Stomach (tissue), 9 donors: ENCODE results near the gene OPN3. TPM values are rescaled to one million over a fixed set of nuclear protein-coding genes. Genes with fewer than 3 reads are reported as not detected.
"Not testable (repeated sequence)": the region's sequence is repeated elsewhere in the genome, so short reads cannot be mapped to it uniquely, and the experiment has no call there.

Experiments
- DNase-seq, 2 donors: peaks; one replicate each; pipeline versions ENCODE4 v3.0.0 to v3.0.0-alpha.2; 2013 to 2019
- H3K27ac ChIP-seq, 5 donors: fragments of 200-600 bp in 4 of 5; sonication (generic) in 4 of 5; one replicate each; pipeline ENCODE4 v1.5.1; 2013 to 2019; ENCODE audit warnings: mild to moderate bottlenecking in 1 of 5, moderate library complexity in 1 of 5
- H3K27me3 ChIP-seq, 3 donors: fragments of 200-600 bp; sonication (generic); one replicate each; pipeline ENCODE4 v1.5.1; 2017 to 2019; ENCODE audit warnings: mixed run types in 1 of 3
- H3K36me3 ChIP-seq, 4 donors: fragments of 200-600 bp; sonication (generic); 1 replicate in 3 of 4; 2 replicates in 1 of 4; pipeline ENCODE4 v1.5.1; 2016 to 2019
- H3K4me1 ChIP-seq, 4 donors: fragments of 200-600 bp; sonication (generic); one replicate each; pipeline ENCODE4 v1.5.1; 2016 to 2019
- H3K4me3 ChIP-seq, 4 donors: fragments of 200-600 bp; sonication (generic) in 3 of 4; one replicate each; pipeline ENCODE4 v1.5.1; 2016 to 2019; ENCODE audit warnings: mild to moderate bottlenecking in 1 of 4
- H3K9me3 ChIP-seq, 4 donors: fragments of 200-600 bp; sonication (generic); one replicate each; pipeline ENCODE4 v1.5.1; 2016 to 2019
- CTCF ChIP-seq, 7 experiments: fragments of 450-650 bp in 4 of 7; fragments of 200-600 bp in 3 of 7; sonication (generic) in 3 of 7; IDR thresholded peaks; one replicate each; pipeline ENCODE4 v1.5.1; 2016 to 2019; ENCODE audit warnings: antibody characterized with exemption in 7 of 7, control low read depth in 2 of 7, mild to moderate bottlenecking in 1 of 7
- EP300 ChIP-seq: sonication (generic); formaldehyde crosslinking; IDR thresholded peaks from one replicate; pipeline ENCODE4 v1.6.1; 2017; ENCODE audit warnings: antibody characterized with exemption
- POLR2A ChIP-seq, 4 donors: fragments of 450-650 bp; IDR thresholded peaks; one replicate each; pipeline ENCODE4 v1.6.1; 2016; ENCODE audit warnings: antibody characterized with exemption in 4 of 4, control low read depth in 2 of 4, mild to moderate bottlenecking in 1 of 4, moderate library complexity in 1 of 4
- POLR2AphosphoS5 ChIP-seq, 3 donors: sonication (generic); formaldehyde crosslinking; IDR thresholded peaks; one replicate each; pipeline ENCODE4 v1.6.1; 2016; ENCODE audit warnings: antibody characterized with exemption in 3 of 3
- WGBS, 5 donors: extraction: QIAGEN DNeasy Blood & Tissue Kit in 3 of 5; methylation state at CpG; one replicate each; pipeline versions ENCODE4 v1.1.5 to v1.1.7; 2013 to 2018; 5-methylcytosine and 5-hydroxymethylcytosine counted together
- intact Hi-C: fragments of 100-400 bp; cut with DNase I; formaldehyde crosslinking; loops from one replicate; pipeline ENCODE4 v1.15.1; 2023; ENCODE audit warnings: low total_unique reads
- polyA plus RNA-seq, 3 donors: library from polyadenylated mRNA; stranded (reverse); fragments of 200-250 nt; gene quantifications; one replicate each; pipeline ENCODE4 v1.2.3, GENCODE V29; 2013
- total RNA-seq, 5 donors: library from RNA; depleted of rRNA; stranded (reverse); fragments of >200 nt; gene quantifications; one replicate each; pipeline versions ENCODE4 v1.1.0 to v1.2.3, GENCODE V29; 2014 to 2016
- donor health status: healthy with polysubstance abuse.
- donor health status: Bipolar disorder and iron deficiency.
- donor health status: healthy.

The OPN3 gene
- total and polyA plus RNA-seq, 8 donors: 1.8 to 15.1 (median 8.1) TPM; not detected in 1

GRCh38 chr1:241675983-241676382 is 35.8 kb upstream of the OPN3 start:
- Histone ChIP-seq H3K4me1 (no peaks in the 10 kb centered on the region), H3K36me3 (no peaks in the 10 kb centered on the region), H3K9me3 (no peaks in the 10 kb centered on the region), H3K4me3 (no peak overlapping the region), H3K27ac (no peak overlapping the region), H3K27me3 (no peaks in the 10 kb centered on the region)
- 55 to 76% (median 73%) methylated on average over 4 of the region's 4 CpGs for WGBS, 5 donors
- DNase-seq: no peak
- TF ChIP-seq EP300 (no peak), CTCF (IDR thresholded peaks at IDR 0.05) (no peak), POLR2A (IDR thresholded peaks at IDR 0.05) (no peak), POLR2AphosphoS5 (IDR thresholded peaks at IDR 0.05) (no peak)
- intact Hi-C loops: no loop called here

- H3K27me3 ChIP-seq: no peaks in the 10 kb centered on the region
- intact Hi-C loops: no loop called here
- no peak overlapping the region for H3K27ac ChIP-seq
- no peak overlapping the region for H3K4me3 ChIP-seq
- H3K36me3 ChIP-seq: no peaks in the 10 kb centered on the region
- no peaks in the 10 kb centered on the region for H3K4me1 ChIP-seq
- no peak for TF ChIP-seq EP300
- no peak for TF ChIP-seq POLR2A (IDR thresholded peaks at IDR 0.05)
- TF ChIP-seq POLR2AphosphoS5 (IDR thresholded peaks at IDR 0.05): no peak
- no peak for TF ChIP-seq CTCF (IDR thresholded peaks at IDR 0.05)
- no peak for DNase-seq
- WGBS, 5 donors: 97 to 100% (median 97%) methylated on average over 1 of the region's 1 CpG
- no peaks in the 10 kb centered on the region for H3K9me3 ChIP-seq
Measured at GRCh38 chr1:241674805-241675384, 34.7 kb upstream of the OPN3 start.

- no peaks in the 10 kb centered on the region for H3K36me3 ChIP-seq
- no peaks in the 10 kb centered on the region for H3K27me3 ChIP-seq
- no peak overlapping the region for H3K4me3 ChIP-seq
- no peaks in the 10 kb centered on the region for H3K9me3 ChIP-seq
- no peak overlapping the region for H3K27ac ChIP-seq
- H3K4me1 ChIP-seq: no peaks in the 10 kb centered on the region
- 28 to 57% (median 43%) methylated on average over 1 of the region's 1 CpG for whole genome bisulfite sequencing, 5 donors
- no peak for DNase-seq
- intact Hi-C loops: no loop called here
- TF ChIP-seq EP300: no peak
Measured at GRCh38 chr1:241672301-241672700, 32.1 kb upstream of the OPN3 start.

- intact Hi-C loops: no loop called here
- WGBS, 5 donors: 85 to 93% (median 90%) methylated on average over 3 of the region's 3 CpGs
- H3K4me1 ChIP-seq: no peaks in the 10 kb centered on the region
- H3K36me3 ChIP-seq: no peaks in the 10 kb centered on the region
- no peaks in the 10 kb centered on the region for H3K27me3 ChIP-seq
- H3K4me3 ChIP-seq: no peak overlapping the region
- no peak for DNase-seq
- no peak overlapping the region for H3K27ac ChIP-seq
- no peak for TF ChIP-seq POLR2AphosphoS5 (IDR thresholded peaks at IDR 0.05)
- no peak for TF ChIP-seq POLR2A (IDR thresholded peaks at IDR 0.05)
- TF ChIP-seq CTCF (IDR thresholded peaks at IDR 0.05): no peak
- no peak for TF ChIP-seq EP300
- no peaks in the 10 kb centered on the region for H3K9me3 ChIP-seq
Measured at GRCh38 chr1:241666419-241666818, 26.2 kb upstream of the OPN3 start.

- TF ChIP-seq EP300: no peak
- H3K4me1 ChIP-seq: no peaks in the 10 kb centered on the region
- no peak overlapping the region for H3K27ac ChIP-seq
- DNase-seq: no peak
- no peaks in the 10 kb centered on the region for H3K9me3 ChIP-seq
- no peak overlapping the region for H3K4me3 ChIP-seq
- intact Hi-C loops: no loop called here
- WGBS, 5 donors: 87 to 93% (median 87%) methylated on average over 5 of the region's 5 CpGs
- no peaks in the 10 kb centered on the region for H3K36me3 ChIP-seq
- no peaks in the 10 kb centered on the region for H3K27me3 ChIP-seq
Measured at GRCh38 chr1:241660424-241660972, 20.3 kb upstream of the OPN3 start.

GRCh38 chr1:241659016-241659415 is 18.8 kb upstream of the OPN3 start:
- 88 to 94% (median 93%) methylated on average over 2 of the region's 2 CpGs for WGBS, 5 donors
- H3K4me1 ChIP-seq, DNase-seq, H3K9me3 ChIP-seq, H3K27ac ChIP-seq, intact Hi-C loops, H3K4me3 ChIP-seq, H3K36me3 ChIP-seq, H3K27me3 ChIP-seq: not testable (repeated sequence)
